Measurements from ENCODE around the gene SMYD3. TPM values are rescaled to one million over a fixed set of nuclear protein-coding genes. Genes with fewer than 3 reads are reported as not detected.

The SMYD3 gene
- total RNA-seq, 4 donors from 2014 or later: 15.6 to 21.1 (median 18.4) TPM

DNA sequence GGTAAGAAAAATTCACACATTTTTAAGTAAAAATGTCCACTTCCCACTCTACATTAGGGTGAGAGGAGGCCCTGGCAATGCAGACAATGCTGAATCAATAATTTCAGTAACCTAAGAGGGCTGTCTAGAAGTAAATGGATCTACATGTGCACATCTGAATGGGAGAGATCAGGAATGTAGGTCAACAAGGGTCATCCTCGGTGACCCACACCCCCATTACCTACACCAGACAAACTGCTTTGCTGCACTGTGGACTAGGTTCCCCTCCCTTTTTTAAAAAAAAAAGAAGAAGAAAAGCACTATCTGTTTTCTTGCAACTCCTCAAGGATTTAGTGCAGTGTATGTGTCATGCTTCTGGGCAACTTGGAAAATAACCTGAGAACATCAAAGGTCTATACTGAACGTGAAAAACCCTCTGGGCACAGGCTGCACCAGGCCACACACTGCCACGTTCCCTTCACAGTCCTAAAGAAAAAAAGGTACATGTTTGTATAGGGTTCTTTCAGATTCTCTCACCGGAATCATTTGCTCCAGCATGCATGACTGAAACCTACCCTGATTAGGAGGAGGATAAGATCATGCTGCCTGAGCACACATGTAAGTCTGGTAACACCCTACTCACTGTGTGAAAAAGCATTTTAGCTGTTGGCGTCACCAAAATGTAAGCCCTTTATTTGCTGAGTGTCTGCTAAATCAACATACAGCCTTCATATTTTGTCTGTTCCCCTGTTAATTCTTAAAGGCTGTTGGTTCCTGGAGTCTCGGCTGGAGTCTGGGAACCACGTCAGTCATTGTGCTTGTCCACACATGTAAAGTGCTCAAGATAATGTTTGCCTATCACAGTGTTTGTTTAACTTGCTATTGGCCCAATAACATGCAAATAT is 341.0 kb downstream of the SMYD3 start:
- TF ChIP-seq CTCF (IDR thresholded peaks at IDR 0.05; ENCODE audit: low read depth): no peak

DNA sequence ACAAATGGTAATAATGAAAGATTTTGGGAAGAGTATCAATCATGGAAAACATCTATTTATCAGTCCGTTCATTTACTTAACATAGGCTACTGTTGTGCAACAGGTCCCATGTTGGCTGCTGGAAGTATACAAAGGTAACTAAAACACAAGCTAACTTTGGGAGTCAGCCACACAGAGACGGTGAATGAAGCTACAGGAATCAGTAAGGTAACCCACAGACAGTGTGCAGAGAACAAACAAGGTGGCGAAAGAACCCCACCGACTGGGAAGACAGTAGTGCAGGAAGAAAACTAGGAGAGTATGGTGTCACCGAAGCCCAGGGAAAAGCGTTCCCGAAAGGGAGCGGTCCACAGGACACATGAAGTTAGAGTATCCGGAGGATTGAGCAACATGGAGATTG is 342.3 kb downstream of the SMYD3 start:
- TF ChIP-seq CTCF (IDR thresholded peaks at IDR 0.05; ENCODE audit: low read depth): no peak

DNA sequence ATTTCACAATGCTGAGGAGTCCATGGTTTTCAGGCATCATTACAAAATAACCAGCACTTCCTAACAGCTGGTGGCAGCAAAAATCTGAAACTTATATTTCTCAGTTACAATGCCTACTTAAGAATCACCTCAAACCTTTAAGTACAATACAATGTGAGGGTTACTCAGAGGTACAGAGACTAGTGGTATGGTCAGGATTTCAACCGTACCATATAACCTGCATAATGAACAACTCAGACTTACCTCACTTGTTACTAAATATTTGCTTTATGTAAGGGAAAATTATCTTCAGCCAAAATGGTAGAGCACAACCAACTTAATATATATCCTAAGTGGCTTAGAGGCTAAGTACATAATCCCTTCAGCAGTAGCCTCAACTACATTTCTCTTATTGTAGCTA is 344.5 kb downstream of the SMYD3 start:
- no peak for TF ChIP-seq CTCF (IDR thresholded peaks at IDR 0.05; ENCODE audit: low read depth)

DNA sequence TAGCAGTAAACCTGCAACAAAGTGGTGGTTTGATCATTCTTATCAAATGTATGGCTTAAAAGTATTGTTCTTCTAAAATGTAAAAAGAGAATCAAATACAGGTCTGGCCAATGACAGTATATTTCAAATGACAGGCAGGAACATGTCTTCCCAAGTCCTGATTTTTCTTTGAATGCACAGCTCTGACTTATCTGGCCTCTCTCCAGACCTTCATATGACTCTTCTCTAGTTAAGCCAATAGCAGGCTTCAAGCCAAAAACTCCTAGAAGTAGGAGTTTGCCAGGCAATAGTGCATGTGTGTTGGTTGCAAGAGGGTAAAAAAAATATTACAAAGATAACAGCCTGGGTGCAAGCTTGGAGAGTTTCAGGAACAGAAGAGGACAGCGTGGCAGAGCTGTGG is 345.5 kb downstream of the SMYD3 start:
- no peak for TF ChIP-seq CTCF (IDR thresholded peaks at IDR 0.05; ENCODE audit: low read depth)

- TF ChIP-seq CTCF (IDR thresholded peaks at IDR 0.05; ENCODE audit: low read depth): no peak
Observed at GRCh38 chr1:246160905-246161304, 346.2 kb downstream of the SMYD3 start.

GRCh38 chr1:246160374-246160773 is 346.7 kb downstream of the SMYD3 start:
- TF ChIP-seq CTCF (IDR thresholded peaks at IDR 0.05; ENCODE audit: low read depth): no peak

DNA sequence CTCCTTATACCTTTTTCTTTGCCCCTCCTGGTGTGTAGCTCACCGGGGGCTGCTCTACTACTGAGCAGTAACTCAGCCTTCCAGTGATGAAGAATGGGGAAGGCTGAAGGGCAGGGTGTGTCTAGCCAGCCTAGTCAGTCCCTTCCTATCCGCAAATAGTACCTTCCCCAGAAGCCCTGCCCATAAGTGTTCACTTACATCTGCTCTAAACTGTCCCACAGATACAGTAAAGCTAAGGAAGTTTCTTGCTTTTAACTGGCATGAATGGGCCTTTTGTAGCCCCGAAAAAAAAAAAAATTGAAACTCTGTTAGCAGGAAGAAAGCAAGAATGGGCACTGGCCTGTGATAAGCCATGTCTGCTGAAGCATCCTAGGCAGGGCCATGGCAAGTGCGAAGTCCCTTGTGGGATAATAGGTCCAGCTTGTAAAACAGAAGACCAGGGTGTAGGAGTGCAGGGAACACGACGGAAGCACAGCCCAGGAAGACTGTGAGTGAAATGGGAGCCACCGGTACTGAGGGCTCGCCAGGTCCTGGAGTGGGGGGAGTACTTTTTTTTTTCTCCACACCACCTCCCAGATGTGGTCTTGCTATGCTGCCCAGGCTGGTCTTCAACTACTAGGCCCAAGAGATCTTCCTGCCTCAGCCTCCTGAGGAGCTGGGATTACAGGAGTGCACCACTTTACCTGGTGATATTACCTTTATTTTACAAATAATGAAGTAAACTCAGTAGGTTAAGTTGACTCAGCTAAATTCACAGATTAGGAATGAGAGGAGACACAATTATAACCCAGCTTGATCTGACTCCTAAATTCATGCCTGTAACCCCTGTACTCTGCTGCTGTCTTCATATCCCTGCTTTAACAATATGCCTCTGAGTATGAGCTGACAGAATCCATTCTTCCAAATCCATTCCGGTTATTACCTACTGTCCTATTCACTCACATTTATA is 347.5 kb downstream of the SMYD3 start:
- no peak for TF ChIP-seq CTCF (IDR thresholded peaks at IDR 0.05; ENCODE audit: low read depth)
